B cell (primary cell): ENCODE measurements around the gene CLCC1.

Experiments
- CTCF ChIP-seq: fragments of 200-600 bp; IDR thresholded peaks from one replicate; pipeline ENCODE4 v1.8.0; 2022; ENCODE audit warnings: antibody characterized with exemption, mild to moderate bottlenecking
- EZH2 ChIP-seq: IDR thresholded peaks from 2 replicates; pipeline ENCODE4 v1.6.1; 2012; ENCODE audit warnings: borderline replicate concordance, low read depth, mild to moderate bottlenecking, moderate library complexity, low read length; ENCODE audit not compliant: insufficient read depth, poor library complexity, severe bottlenecking

DNA sequence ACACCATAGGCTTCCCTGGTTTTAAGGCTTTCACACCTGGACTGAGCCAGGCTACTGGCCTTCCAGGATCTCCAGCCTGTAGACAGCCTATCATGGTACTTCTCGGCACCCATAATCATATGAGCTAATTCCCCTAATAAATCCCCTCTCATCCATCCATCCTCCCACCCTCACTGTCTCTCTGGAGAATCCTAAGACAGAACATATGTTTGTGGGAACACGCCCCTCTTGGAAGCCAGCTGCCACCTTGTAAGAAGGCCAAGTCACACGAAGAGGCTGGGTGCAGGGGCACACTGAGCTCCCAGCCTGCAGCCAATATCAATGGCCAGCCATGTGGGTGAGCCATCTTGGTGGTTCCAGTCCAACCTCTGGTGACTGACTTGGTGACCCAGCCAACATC, 7.4 kb downstream of the CLCC1 start:
- TF ChIP-seq CTCF: no peak
- TF ChIP-seq EZH2: no peak
